Measurements from ENCODE around the gene MCC. TPM values are rescaled to one million over a fixed set of nuclear protein-coding genes. Genes with fewer than 3 reads are reported as not detected.

The MCC gene
- polyA plus RNA-seq, 4 donors = 0.45 to 3.5 (median 1.6) TPM

- H3K36me3 ChIP-seq (ENCODE audit: control insufficient read depth in 3 of 3, insufficient read depth in 2 of 3, low read depth in 1 of 3, low read length in 3 of 3) = peaks cover 0 to 4% (median 2%) of the 10 kb centered on the region in 3 donors
- H3K4me1 ChIP-seq (ENCODE audit: control insufficient read depth in 3 of 3, insufficient read depth in 2 of 3, low read depth in 1 of 3, low read length in 2 of 3) = no peaks in the 10 kb centered on the region
- H3K27me3 ChIP-seq (ENCODE audit: control insufficient read depth in 3 of 3, insufficient read depth in 3 of 3, low read length in 3 of 3) = no peaks in the 10 kb centered on the region
- 87 to 96% (median 90%) methylated on average over 1 of the region's 1 CpG for WGBS, 3 donors
- H3K4me3 ChIP-seq (ENCODE audit: low read depth in 1 of 3, low read length in 3 of 3) = no peak overlapping the region
- no peaks in the 10 kb centered on the region for H3K9me3 ChIP-seq (ENCODE audit: control insufficient read depth in 2 of 2, insufficient read depth in 1 of 2, low read depth in 1 of 2, low read length in 1 of 2)
- FAIRE-seq = no peak
- H3K27ac ChIP-seq (ENCODE audit: low read depth in 1 of 3, low read length in 2 of 3) = no peak overlapping the region
- DNase-seq = no peak
Measured at GRCh38 chr5:113038136-113038535, 450.1 kb downstream of the MCC start.

GRCh38 chr5:113036826-113037225 lies 451.4 kb downstream of the MCC start:
- Histone ChIP-seq H3K27me3 (ENCODE audit: control insufficient read depth in 3 of 3, insufficient read depth in 3 of 3, low read length in 3 of 3) (no peaks in the 10 kb centered on the region), H3K27ac (ENCODE audit: low read depth in 1 of 3, low read length in 2 of 3) (no peak overlapping the region), H3K4me1 (ENCODE audit: control insufficient read depth in 3 of 3, insufficient read depth in 2 of 3, low read depth in 1 of 3, low read length in 2 of 3) (peaks cover 0 to 4% (median 0%) of the 10 kb centered on the region in 3 donors), H3K36me3 (ENCODE audit: control insufficient read depth in 3 of 3, insufficient read depth in 2 of 3, low read depth in 1 of 3, low read length in 3 of 3) (peaks cover 0 to 4% (median 2%) of the 10 kb centered on the region in 3 donors), H3K9me3 (ENCODE audit: control insufficient read depth in 2 of 2, insufficient read depth in 1 of 2, low read depth in 1 of 2, low read length in 1 of 2) (no peaks in the 10 kb centered on the region), H3K4me3 (ENCODE audit: low read depth in 1 of 3, low read length in 3 of 3) (no peak overlapping the region)
- WGBS, 3 donors = 91 to 100% (median 93%) methylated on average over 1 of the region's 1 CpG
- FAIRE-seq (no peak), DNase-seq (no peak)

GRCh38 chr5:113036321-113036720 lies 451.9 kb downstream of the MCC start:
- Histone ChIP-seq H3K4me3 (ENCODE audit: low read depth in 1 of 3, low read length in 3 of 3) (no peak overlapping the region), H3K27me3 (ENCODE audit: control insufficient read depth in 3 of 3, insufficient read depth in 3 of 3, low read length in 3 of 3) (no peaks in the 10 kb centered on the region), H3K9me3 (ENCODE audit: control insufficient read depth in 2 of 2, insufficient read depth in 1 of 2, low read depth in 1 of 2, low read length in 1 of 2) (no peaks in the 10 kb centered on the region), H3K36me3 (ENCODE audit: control insufficient read depth in 3 of 3, insufficient read depth in 2 of 3, low read depth in 1 of 3, low read length in 3 of 3) (peaks cover 0 to 4% (median 0%) of the 10 kb centered on the region in 3 donors), H3K27ac (ENCODE audit: low read depth in 1 of 3, low read length in 2 of 3) (no peak overlapping the region), H3K4me1 (ENCODE audit: control insufficient read depth in 3 of 3, insufficient read depth in 2 of 3, low read depth in 1 of 3, low read length in 2 of 3) (peaks cover 0 to 4% (median 0%) of the 10 kb centered on the region in 3 donors)
- 92 to 95% (median 95%) methylated on average over 4 of the region's 4 CpGs for WGBS, 3 donors
- DNase-seq = no peak
- no peak for FAIRE-seq

- WGBS, 3 donors = 76 to 95% (median 92%) methylated on average over 1 of the region's 1 CpG
- H3K27me3 ChIP-seq (ENCODE audit: control insufficient read depth in 3 of 3, insufficient read depth in 3 of 3, low read length in 3 of 3) = no peaks in the 10 kb centered on the region
- H3K27ac ChIP-seq (ENCODE audit: low read depth in 1 of 3, low read length in 2 of 3) = no peak overlapping the region
- DNase-seq (no peak), FAIRE-seq (no peak)
- peaks cover 0 to 4% (median 0%) of the 10 kb centered on the region in 3 donors for H3K4me1 ChIP-seq (ENCODE audit: control insufficient read depth in 3 of 3, insufficient read depth in 2 of 3, low read depth in 1 of 3, low read length in 2 of 3)
- H3K9me3 ChIP-seq (ENCODE audit: control insufficient read depth in 2 of 2, insufficient read depth in 1 of 2, low read depth in 1 of 2, low read length in 1 of 2) = no peaks in the 10 kb centered on the region
- peaks cover 0 to 4% (median 0%) of the 10 kb centered on the region in 3 donors for H3K36me3 ChIP-seq (ENCODE audit: control insufficient read depth in 3 of 3, insufficient read depth in 2 of 3, low read depth in 1 of 3, low read length in 3 of 3)
- H3K4me3 ChIP-seq (ENCODE audit: low read depth in 1 of 3, low read length in 3 of 3) = no peak overlapping the region
Measured at GRCh38 chr5:113035096-113035495, 453.2 kb downstream of the MCC start.

- 90 to 93% (median 90%) methylated on average over 13 of the region's 13 CpGs for WGBS, 3 donors
- Histone ChIP-seq H3K4me3 (ENCODE audit: low read depth in 1 of 3, low read length in 3 of 3) (no peak overlapping the region), H3K9me3 (ENCODE audit: control insufficient read depth in 2 of 2, insufficient read depth in 1 of 2, low read depth in 1 of 2, low read length in 1 of 2) (no peaks in the 10 kb centered on the region), H3K36me3 (ENCODE audit: control insufficient read depth in 3 of 3, insufficient read depth in 2 of 3, low read depth in 1 of 3, low read length in 3 of 3) (peaks cover 0 to 4% (median 0%) of the 10 kb centered on the region in 3 donors), H3K27ac (ENCODE audit: low read depth in 1 of 3, low read length in 2 of 3) (no peak overlapping the region), H3K4me1 (ENCODE audit: control insufficient read depth in 3 of 3, insufficient read depth in 2 of 3, low read depth in 1 of 3, low read length in 2 of 3) (peaks cover 0 to 4% (median 0%) of the 10 kb centered on the region in 3 donors), H3K27me3 (ENCODE audit: control insufficient read depth in 3 of 3, insufficient read depth in 3 of 3, low read length in 3 of 3) (no peaks in the 10 kb centered on the region)
- DNase-seq = no peak
- FAIRE-seq = no peak
Measured at GRCh38 chr5:113034182-113034773, 454.0 kb downstream of the MCC start.

- no peak overlapping the region for H3K27ac ChIP-seq (ENCODE audit: low read depth in 1 of 3, low read length in 2 of 3)
- WGBS, 3 donors = 88 to 98% (median 91%) methylated on average over 2 of the region's 2 CpGs
Measured at GRCh38 chr5:113031557-113031956, 456.7 kb downstream of the MCC start.

GRCh38 chr5:113031104-113031503 lies 457.1 kb downstream of the MCC start:
- DNase-seq = no peak
- Histone ChIP-seq H3K27me3 (ENCODE audit: control insufficient read depth in 3 of 3, insufficient read depth in 3 of 3, low read length in 3 of 3) (no peaks in the 10 kb centered on the region), H3K36me3 (ENCODE audit: control insufficient read depth in 3 of 3, insufficient read depth in 2 of 3, low read depth in 1 of 3, low read length in 3 of 3) (peaks cover 2 to 8% (median 2%) of the 10 kb centered on the region in 3 donors), H3K9me3 (ENCODE audit: control insufficient read depth in 2 of 2, insufficient read depth in 1 of 2, low read depth in 1 of 2, low read length in 1 of 2) (no peaks in the 10 kb centered on the region), H3K4me3 (ENCODE audit: low read depth in 1 of 3, low read length in 3 of 3) (no peak overlapping the region), H3K27ac (ENCODE audit: low read depth in 1 of 3, low read length in 2 of 3) (no peak overlapping the region), H3K4me1 (ENCODE audit: control insufficient read depth in 3 of 3, insufficient read depth in 2 of 3, low read depth in 1 of 3, low read length in 2 of 3) (peaks cover 0 to 4% (median 0%) of the 10 kb centered on the region in 3 donors)
- WGBS, 3 donors = 78 to 88% (median 85%) methylated on average over 8 of the region's 8 CpGs
- FAIRE-seq = no peak

More at GRCh38 chr5:113031557-113031956, 456.7 kb downstream of the MCC start:
- no peaks in the 10 kb centered on the region for H3K27me3 ChIP-seq (ENCODE audit: control insufficient read depth in 3 of 3, insufficient read depth in 3 of 3, low read length in 3 of 3)
- H3K9me3 ChIP-seq (ENCODE audit: control insufficient read depth in 2 of 2, insufficient read depth in 1 of 2, low read depth in 1 of 2, low read length in 1 of 2) = no peaks in the 10 kb centered on the region
- peaks cover 0 to 4% (median 0%) of the 10 kb centered on the region in 3 donors for H3K4me1 ChIP-seq (ENCODE audit: control insufficient read depth in 3 of 3, insufficient read depth in 2 of 3, low read depth in 1 of 3, low read length in 2 of 3)
- H3K36me3 ChIP-seq (ENCODE audit: control insufficient read depth in 3 of 3, insufficient read depth in 2 of 3, low read depth in 1 of 3, low read length in 3 of 3) = peaks cover 0 to 8% (median 2%) of the 10 kb centered on the region in 3 donors
- FAIRE-seq (no peak), DNase-seq (no peak)
- H3K4me3 ChIP-seq (ENCODE audit: low read depth in 1 of 3, low read length in 3 of 3) = no peak overlapping the region

GRCh38 chr5:113029614-113030013 lies 458.6 kb downstream of the MCC start:
- WGBS, 3 donors = 78 to 79% (median 78%) methylated on average over 6 of the region's 6 CpGs
- Histone ChIP-seq H3K27ac (ENCODE audit: low read depth in 1 of 3, low read length in 2 of 3) (no peak overlapping the region), H3K9me3 (ENCODE audit: control insufficient read depth in 2 of 2, insufficient read depth in 1 of 2, low read depth in 1 of 2, low read length in 1 of 2) (no peaks in the 10 kb centered on the region), H3K4me3 (ENCODE audit: low read depth in 1 of 3, low read length in 3 of 3) (no peak overlapping the region), H3K36me3 (ENCODE audit: control insufficient read depth in 3 of 3, insufficient read depth in 2 of 3, low read depth in 1 of 3, low read length in 3 of 3) (peaks cover 2 to 8% (median 2%) of the 10 kb centered on the region in 3 donors), H3K4me1 (ENCODE audit: control insufficient read depth in 3 of 3, insufficient read depth in 2 of 3, low read depth in 1 of 3, low read length in 2 of 3) (peaks cover 0 to 4% (median 0%) of the 10 kb centered on the region in 3 donors), H3K27me3 (ENCODE audit: control insufficient read depth in 3 of 3, insufficient read depth in 3 of 3, low read length in 3 of 3) (no peaks in the 10 kb centered on the region)
- FAIRE-seq = no peak
- no peak for DNase-seq

- Histone ChIP-seq H3K27ac (ENCODE audit: low read depth in 1 of 3, low read length in 2 of 3) (no peak overlapping the region), H3K27me3 (ENCODE audit: control insufficient read depth in 3 of 3, insufficient read depth in 3 of 3, low read length in 3 of 3) (no peaks in the 10 kb centered on the region), H3K4me1 (ENCODE audit: control insufficient read depth in 3 of 3, insufficient read depth in 2 of 3, low read depth in 1 of 3, low read length in 2 of 3) (peaks cover 0 to 8% (median 0%) of the 10 kb centered on the region in 3 donors), H3K36me3 (ENCODE audit: control insufficient read depth in 3 of 3, insufficient read depth in 2 of 3, low read depth in 1 of 3, low read length in 3 of 3) (peaks cover 2 to 8% (median 4%) of the 10 kb centered on the region in 3 donors), H3K4me3 (ENCODE audit: low read depth in 1 of 3, low read length in 3 of 3) (no peak overlapping the region), H3K9me3 (ENCODE audit: control insufficient read depth in 2 of 2, insufficient read depth in 1 of 2, low read depth in 1 of 2, low read length in 1 of 2) (no peaks in the 10 kb centered on the region)
- DNase-seq = no peak
- FAIRE-seq = no peak
- 92 to 95% (median 94%) methylated on average over 5 of the region's 5 CpGs for WGBS, 3 donors
Measured at GRCh38 chr5:113027431-113027830, 460.8 kb downstream of the MCC start.

Measured in small intestine (tissue), 7 donors.